GM21576 (cell line): ENCODE results near the gene NFAM1.

ENCODE experiments used
- ATAC-seq: cut with Tn5 transposase; IDR thresholded peaks from one replicate; pipeline ENCODE4 v1.9.1; 2021; ENCODE audit warnings: mild to moderate bottlenecking, moderate library complexity; ENCODE audit not compliant: unreplicated experiment

Gene NFAM1

DNA sequence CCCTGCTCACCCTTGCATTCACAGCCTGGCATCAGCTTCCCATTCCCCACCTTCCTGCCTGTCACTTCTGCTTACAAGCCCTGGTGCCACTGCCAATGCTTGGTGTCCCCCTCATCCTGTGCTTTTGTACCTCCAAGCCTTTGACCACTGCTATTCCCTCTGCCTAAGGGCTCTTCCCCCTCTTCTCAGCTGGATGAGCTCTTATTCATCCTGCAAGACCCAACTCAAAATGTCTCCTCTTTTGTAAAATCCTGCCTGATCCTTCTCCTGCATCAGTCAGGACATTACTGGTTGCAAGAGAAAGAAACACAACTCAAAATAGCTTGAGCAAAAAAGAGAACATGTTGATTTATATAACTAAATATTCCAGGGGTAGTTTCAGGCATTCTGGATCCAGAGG is 94.8 kb downstream of the NFAM1 start:
- no peak for ATAC-seq

DNA sequence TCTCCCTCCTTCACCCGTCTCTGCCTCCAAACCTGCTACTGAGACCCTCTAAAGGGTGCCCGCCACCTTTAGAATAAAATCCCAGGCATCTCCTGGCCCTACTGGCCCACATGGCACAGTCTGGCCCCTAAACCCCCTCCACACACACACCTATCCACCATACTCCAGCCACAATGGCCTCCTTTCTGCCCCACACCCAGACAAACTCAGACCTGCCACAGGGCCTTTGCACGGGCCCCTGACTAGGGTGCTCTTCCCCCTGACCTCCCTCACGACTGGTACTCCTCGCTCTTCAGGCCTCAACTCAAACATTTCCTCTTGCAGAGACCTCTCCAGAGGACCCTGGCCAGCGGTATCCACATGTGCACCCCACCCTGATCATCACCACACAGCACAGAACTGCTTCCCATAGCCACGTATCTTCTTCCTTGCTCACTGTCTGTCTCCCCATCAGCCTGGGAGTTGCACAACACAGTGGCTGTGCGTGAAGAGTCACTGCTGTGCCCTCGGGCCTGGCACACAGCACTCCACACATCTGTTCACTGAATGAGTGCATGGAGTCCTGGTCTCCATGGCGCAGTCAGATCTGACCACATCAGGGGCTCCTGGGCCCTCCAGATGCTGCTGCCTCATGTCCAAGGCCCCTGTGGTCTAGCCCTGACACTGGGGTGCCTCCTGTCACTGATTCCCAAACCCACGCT is 95.5 kb downstream of the NFAM1 start:
- no peak for ATAC-seq

DNA sequence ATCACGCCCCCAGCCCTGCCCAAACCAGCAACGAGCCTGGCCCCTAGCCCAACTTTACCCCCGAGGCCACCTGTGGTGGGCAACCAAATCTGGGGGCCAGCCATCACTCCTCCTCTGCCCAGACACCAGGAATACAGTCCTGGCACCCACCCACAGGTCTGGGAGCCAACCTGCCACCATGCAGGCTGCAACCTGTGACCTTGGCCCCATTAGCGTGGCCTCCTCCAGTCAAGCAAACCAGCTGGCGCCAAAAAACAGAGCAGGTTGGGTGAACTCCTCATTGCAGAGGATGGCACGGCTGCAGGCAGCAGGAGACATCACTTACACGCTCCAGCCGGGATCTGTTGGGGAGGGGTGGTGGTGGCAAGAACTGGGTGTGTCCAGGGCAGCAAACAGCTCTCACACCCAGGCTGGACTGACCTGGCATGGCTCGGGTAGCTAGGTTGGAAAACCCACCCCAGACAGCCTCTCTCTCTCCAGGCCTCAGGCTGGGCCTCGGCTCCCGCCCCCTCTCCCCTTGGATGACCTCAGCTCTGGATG is 96.3 kb downstream of the NFAM1 start:
- no peak for ATAC-seq

DNA sequence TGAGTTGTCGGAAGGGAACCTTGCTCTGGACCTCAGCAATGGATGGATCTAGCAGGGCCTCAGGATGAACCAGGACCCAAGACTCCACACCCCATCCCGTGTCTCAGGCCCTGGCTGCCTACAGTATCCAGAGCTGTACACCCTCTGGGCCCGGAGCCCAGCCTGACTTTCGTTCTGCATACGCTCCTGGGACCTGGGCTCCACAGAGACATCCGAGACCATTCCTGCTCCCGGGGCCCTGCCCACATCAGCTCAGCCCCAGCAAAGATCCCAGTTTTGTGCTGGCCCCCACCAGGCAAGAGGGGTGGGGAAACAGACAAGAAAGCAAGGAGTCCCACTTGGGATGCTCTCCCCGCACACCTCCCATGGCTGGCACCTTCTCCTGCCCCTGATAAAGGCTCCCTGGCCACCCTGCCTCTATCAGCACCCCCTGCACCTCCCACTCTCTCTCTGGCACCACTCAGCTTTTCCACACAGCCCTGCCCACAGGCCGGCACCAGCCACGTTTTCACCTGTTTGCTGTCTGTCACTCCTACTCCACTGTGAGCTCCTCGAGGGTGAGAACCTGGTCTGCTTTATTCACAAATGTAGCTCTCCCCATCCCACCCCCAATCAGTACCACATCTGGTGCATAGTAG is 97.2 kb downstream of the NFAM1 start:
- no peak for ATAC-seq

DNA sequence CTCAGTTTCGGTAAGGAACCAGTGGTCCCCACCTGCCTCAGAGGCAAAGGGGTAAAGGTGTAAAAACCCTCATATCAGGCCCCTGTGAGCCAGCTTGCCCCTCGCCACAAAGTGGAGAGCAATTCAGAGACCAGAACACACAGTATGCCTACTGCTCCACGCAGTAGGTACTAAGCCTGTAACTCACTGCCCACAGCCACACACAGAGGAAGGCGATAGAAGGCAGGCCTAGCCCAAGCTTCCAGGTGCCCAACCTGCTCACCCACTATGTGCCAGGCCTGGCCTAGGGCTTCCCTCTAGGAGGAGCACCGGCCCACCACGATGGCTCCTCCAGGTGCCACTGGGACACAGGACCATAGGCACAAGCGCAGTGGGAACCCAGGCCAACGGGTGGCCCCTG is 98.7 kb downstream of the NFAM1 start:
- no peak for ATAC-seq

DNA sequence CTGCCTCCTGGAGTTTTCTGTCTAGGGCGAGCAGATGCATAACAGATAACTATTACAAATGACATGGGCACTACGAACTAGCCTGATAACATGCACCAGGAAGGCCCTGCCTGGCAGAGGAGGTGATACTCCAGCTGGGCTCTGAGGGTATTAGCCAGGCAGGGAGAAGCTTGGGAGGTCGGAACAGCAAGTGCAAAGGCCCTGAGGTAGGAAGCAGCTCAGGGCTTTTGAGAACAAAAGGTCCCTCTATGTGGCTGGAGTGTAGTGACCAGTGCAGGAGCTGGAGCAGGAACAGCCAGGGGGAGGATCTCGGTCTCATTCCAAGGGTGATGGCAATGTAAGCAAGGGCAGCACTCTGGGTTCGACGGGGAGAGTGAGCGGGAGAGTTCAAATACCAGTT is 100.1 kb downstream of the NFAM1 start:
- ATAC-seq, result no peak

DNA sequence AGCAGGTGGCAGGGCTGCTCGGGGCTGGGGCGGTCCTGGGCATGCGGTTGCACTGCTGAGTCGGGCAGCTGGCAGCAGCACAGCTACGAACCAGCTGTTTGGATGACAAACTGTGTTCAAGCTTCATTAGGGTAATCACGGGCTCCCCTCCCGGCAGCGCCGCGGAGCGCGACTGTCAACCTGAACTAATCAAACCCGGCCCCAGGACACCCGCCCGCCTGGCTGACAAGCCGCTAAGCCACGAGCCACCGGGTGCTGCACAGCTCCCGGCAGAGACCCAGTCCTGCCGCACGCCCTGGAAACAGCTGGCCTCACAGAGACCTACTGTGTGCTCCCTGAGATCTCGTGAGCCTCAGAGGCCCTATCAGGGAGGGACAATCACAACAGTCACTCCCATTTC is 101.2 kb downstream of the NFAM1 start:
- no peak for ATAC-seq
